HG02642 (cell line): ENCODE measurements around the gene APMAP.

Experiments used
- ATAC-seq: cut with Tn5 transposase; IDR thresholded peaks from one replicate; pipeline ENCODE4 v1.9.1; 2021; ENCODE audit warnings: mild to moderate bottlenecking; ENCODE audit not compliant: unreplicated experiment, poor library complexity

Gene APMAP

GRCh38 chr20:24991897-24992486, 559 bp downstream of the APMAP start:
- peak; percentile 35 for ATAC-seq

- no peak for ATAC-seq
Measured at GRCh38 chr20:24990810-24991252, 1.7 kb downstream of the APMAP start.

GRCh38 chr20:24989162-24989561, 3.4 kb downstream of the APMAP start:
- no peak for ATAC-seq

GRCh38 chr20:24987873-24988835, 4.4 kb downstream of the APMAP start:
- ATAC-seq: no peak

- ATAC-seq: no peak
Measured at GRCh38 chr20:24987244-24987643, 5.3 kb downstream of the APMAP start.

GRCh38 chr20:24986436-24987015, 6.0 kb downstream of the APMAP start:
- ATAC-seq: no peak

- ATAC-seq: no peak
Measured at GRCh38 chr20:24985802-24986201, 6.7 kb downstream of the APMAP start.

GRCh38 chr20:24984961-24985640, 7.5 kb downstream of the APMAP start:
- ATAC-seq: no peak

- ATAC-seq: no peak
Measured at GRCh38 chr20:24983896-24984295, 8.7 kb downstream of the APMAP start.

- no peak for ATAC-seq
Measured at GRCh38 chr20:24981790-24982189, 10.8 kb downstream of the APMAP start.

- ATAC-seq: no peak
Measured at GRCh38 chr20:24981282-24981681, 11.3 kb downstream of the APMAP start.

GRCh38 chr20:24980291-24981053, 12.1 kb downstream of the APMAP start:
- no peak for ATAC-seq

- no peak for ATAC-seq
Measured at GRCh38 chr20:24979036-24979960, 13.3 kb downstream of the APMAP start.

- no peak for ATAC-seq
Measured at GRCh38 chr20:24978513-24978912, 14.0 kb downstream of the APMAP start.

GRCh38 chr20:24977797-24978196, 14.8 kb downstream of the APMAP start:
- no peak for ATAC-seq

- ATAC-seq: no peak
Measured at GRCh38 chr20:24977336-24977735, 15.2 kb downstream of the APMAP start.

GRCh38 chr20:24972341-24972740, 20.2 kb downstream of the APMAP start:
- ATAC-seq: no peak

GRCh38 chr20:24971376-24972101, 21.0 kb downstream of the APMAP start:
- no peak for ATAC-seq
